Neural cell (in vitro differentiated cells): ENCODE data around the gene FGD5. TPM values are rescaled to one million over a fixed set of nuclear protein-coding genes. Genes with fewer than 3 reads are reported as not detected.

Source experiments
- H2AFZ ChIP-seq: fragments of 200-600, 300-800 bp; sonication (generic), shearing (Covaris generic); 2 replicates; pipeline ENCODE4 v1.6.0; 2014; ENCODE audit warnings: low read depth, mild to moderate bottlenecking, antibody characterized with exemption, low read length, moderate library complexity
- H3F3A ChIP-seq: fragments of 200-600 bp; shearing (Covaris generic); 2 replicates; pipeline ENCODE4 v1.6.1; 2016; ENCODE audit warnings: mild to moderate bottlenecking, moderate library complexity, mixed read lengths, antibody characterized with exemption, low read length; ENCODE audit not compliant: insufficient read depth, poor library complexity, severe bottlenecking
- H3K27ac ChIP-seq: fragments of 200-600, 300-800 bp; sonication (generic), shearing (Covaris generic); 2 replicates; pipeline ENCODE4 v1.5.1; 2014; ENCODE audit warnings: mild to moderate bottlenecking, low read length, moderate library complexity
- H3K27me3 ChIP-seq: fragments of 300-800, 200-600 bp; sonication (generic), shearing (Covaris generic); 2 replicates; pipeline ENCODE4 v1.6.0; 2014; ENCODE audit warnings: mild to moderate bottlenecking, low read depth, low read length, moderate library complexity; ENCODE audit not compliant: insufficient read depth
- H3K36me3 ChIP-seq: fragments of 300-800, 200-600 bp; sonication (generic), shearing (Covaris generic); 2 replicates; pipeline ENCODE4 v1.5.1; 2014; ENCODE audit warnings: mild to moderate bottlenecking, antibody characterized with exemption, low read length, moderate library complexity; ENCODE audit not compliant: insufficient read depth
- H3K4me2 ChIP-seq: fragments of 300-800, 200-600 bp; sonication (generic), shearing (Covaris generic); 2 replicates; pipeline ENCODE4 v1.6.0; 2014; ENCODE audit warnings: mild to moderate bottlenecking, low read length
- H3K4me3 ChIP-seq: fragments of 300-800, 200-600 bp; sonication (generic), shearing (Covaris generic); 2 replicates; pipeline ENCODE4 v1.5.1; 2014; ENCODE audit warnings: mild to moderate bottlenecking, low read length, moderate library complexity
- H3K79me2 ChIP-seq: fragments of 200-600 bp; shearing (Covaris generic); replicated peaks from 2 replicates; pipeline ENCODE4 v1.6.0; 2014; ENCODE audit warnings: mild to moderate bottlenecking, low read length, moderate library complexity; ENCODE audit not compliant: insufficient read depth
- H3K9ac ChIP-seq: fragments of 300-800, 200-600 bp; sonication (generic), shearing (Covaris generic); 2 replicates; pipeline ENCODE4 v1.6.1; 2016; ENCODE audit warnings: mild to moderate bottlenecking, low read length, mixed read lengths
- H3K9me2 ChIP-seq: fragments of 200-600 bp; shearing (Covaris generic); 2 replicates; pipeline ENCODE4 v1.6.1; 2016; ENCODE audit warnings: mild to moderate bottlenecking, low read length, mixed read lengths; ENCODE audit not compliant: insufficient read depth
- H3K9me3 ChIP-seq: fragments of 200-600, 300-800 bp; sonication (generic), shearing (Covaris generic); 2 replicates; pipeline ENCODE4 v1.6.1; 2016; ENCODE audit warnings: mild to moderate bottlenecking, mixed run types, low read length, moderate library complexity, mixed read lengths
- H4K20me1 ChIP-seq: fragments of 200-600 bp; shearing (Covaris generic); 2 replicates; pipeline ENCODE4 v1.6.1; 2016; ENCODE audit warnings: mild to moderate bottlenecking, mixed run types; ENCODE audit not compliant: insufficient read depth
- EP300 ChIP-seq: fragments of 450-650 bp; conservative IDR thresholded peaks from 2 replicates; pipeline ENCODE4 v1.6.1; 2014; ENCODE audit warnings: antibody characterized with exemption, mild to moderate bottlenecking, moderate library complexity; ENCODE audit not compliant: poor library complexity, severe bottlenecking
- EZH2 ChIP-seq: fragments of 200-600, 300-800 bp; shearing (Covaris generic), sonication (generic); IDR thresholded peaks from 2 replicates; pipeline ENCODE4 v1.6.1; 2014; ENCODE audit warnings: antibody characterized with exemption, low read length, borderline replicate concordance, mild to moderate bottlenecking; ENCODE audit not compliant: insufficient read depth, poor library complexity, severe bottlenecking
- MXI1 ChIP-seq: fragments of 450-650 bp; conservative IDR thresholded peaks from 2 replicates; pipeline ENCODE4 v1.6.1; 2014; ENCODE audit warnings: antibody characterized with exemption, mild to moderate bottlenecking; ENCODE audit not compliant: poor library complexity, severe bottlenecking
- POLR2AphosphoS5 ChIP-seq: IDR thresholded peaks from 2 replicates; pipeline ENCODE4 v1.6.1; 2012
- RAD21 ChIP-seq: fragments of 450-650 bp; conservative IDR thresholded peaks from 2 replicates; pipeline ENCODE4 v1.6.1; 2014; ENCODE audit warnings: antibody characterized with exemption, mild to moderate bottlenecking, moderate library complexity
- SMC3 ChIP-seq: fragments of 450-650 bp; conservative IDR thresholded peaks from 2 replicates; pipeline ENCODE4 v1.6.1; 2014; ENCODE audit warnings: antibody characterized with exemption, mild to moderate bottlenecking, moderate library complexity; ENCODE audit not compliant: poor library complexity
- TAF1 ChIP-seq: IDR thresholded peaks from 2 replicates; pipeline ENCODE4 v1.6.1; 2012; ENCODE audit warnings: low read depth
- polyA plus RNA-seq: library from polyadenylated mRNA; depleted of rRNA; stranded (reverse); fragments of >200 nt; gene quantifications from 2 replicates; pipeline ENCODE4 v1.2.3, GENCODE V29; 2014
- TF ChIP-seq, protein P1 (sequence below): IDR thresholded peaks from 2 replicates; pipeline ENCODE4 v1.6.1; 2012; ENCODE audit warnings: borderline replicate concordance
- TF ChIP-seq, protein P2 (sequence below): fragments of 450-650 bp; IDR thresholded peaks from 2 replicates; pipeline ENCODE4 v1.5.1; 2014; ENCODE audit warnings: antibody characterized with exemption, mild to moderate bottlenecking, moderate library complexity; ENCODE audit not compliant: poor library complexity, severe bottlenecking

Gene FGD5
- polyA plus RNA-seq, 1 donor from 2014 or later: not detected

DNA sequence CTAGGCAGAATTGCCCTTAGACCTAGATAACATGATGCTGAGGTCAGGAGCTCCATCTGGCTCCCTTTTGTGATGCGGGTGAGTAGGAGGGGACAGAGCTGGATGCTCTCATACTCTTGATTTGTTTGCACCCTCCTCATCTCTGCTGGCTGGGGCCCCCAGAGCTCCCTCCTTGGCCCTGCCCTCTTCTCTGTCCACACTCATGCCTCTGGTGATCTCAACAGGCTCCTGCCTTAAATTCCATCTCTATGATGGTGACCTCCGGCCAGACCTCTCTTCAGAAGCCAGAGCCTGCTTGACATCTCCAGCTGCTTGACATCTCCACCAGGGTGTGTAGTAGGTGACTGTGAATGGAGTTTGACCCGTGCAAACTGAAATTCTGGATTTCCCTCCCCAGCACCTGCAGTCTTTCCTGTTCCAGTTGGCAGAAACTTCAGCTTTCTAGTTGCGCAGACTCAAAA, 4.3 kb upstream of the FGD5 start:
- no peaks in the 10 kb centered on the region for H3K36me3 ChIP-seq
- no peaks in the 10 kb centered on the region for H3K79me2 ChIP-seq
- no peaks in the 10 kb centered on the region for H3K9me2 ChIP-seq
- no peaks in the 10 kb centered on the region for H4K20me1 ChIP-seq
- H3K4me3 ChIP-seq: no peak overlapping the region
- no peaks in the 10 kb centered on the region for H3K9me3 ChIP-seq
- H3K27ac ChIP-seq: no peak overlapping the region
- no peak overlapping the region for H3K9ac ChIP-seq
- no peak overlapping the region for H3K4me2 ChIP-seq
- peaks cover 44% of the 10 kb centered on the region for H3K27me3 ChIP-seq
- H3F3A ChIP-seq: no peaks in the 10 kb centered on the region
- TF ChIP-seq MXI1: no peak
- TF ChIP-seq POLR2AphosphoS5: no peak
- TF ChIP-seq SMC3: no peak
- no peak for TF ChIP-seq TAF1
- no peak for TF ChIP-seq RAD21
- TF ChIP-seq EP300: no peak
- no peak for TF ChIP-seq EZH2
- TF ChIP-seq, protein P1, sequence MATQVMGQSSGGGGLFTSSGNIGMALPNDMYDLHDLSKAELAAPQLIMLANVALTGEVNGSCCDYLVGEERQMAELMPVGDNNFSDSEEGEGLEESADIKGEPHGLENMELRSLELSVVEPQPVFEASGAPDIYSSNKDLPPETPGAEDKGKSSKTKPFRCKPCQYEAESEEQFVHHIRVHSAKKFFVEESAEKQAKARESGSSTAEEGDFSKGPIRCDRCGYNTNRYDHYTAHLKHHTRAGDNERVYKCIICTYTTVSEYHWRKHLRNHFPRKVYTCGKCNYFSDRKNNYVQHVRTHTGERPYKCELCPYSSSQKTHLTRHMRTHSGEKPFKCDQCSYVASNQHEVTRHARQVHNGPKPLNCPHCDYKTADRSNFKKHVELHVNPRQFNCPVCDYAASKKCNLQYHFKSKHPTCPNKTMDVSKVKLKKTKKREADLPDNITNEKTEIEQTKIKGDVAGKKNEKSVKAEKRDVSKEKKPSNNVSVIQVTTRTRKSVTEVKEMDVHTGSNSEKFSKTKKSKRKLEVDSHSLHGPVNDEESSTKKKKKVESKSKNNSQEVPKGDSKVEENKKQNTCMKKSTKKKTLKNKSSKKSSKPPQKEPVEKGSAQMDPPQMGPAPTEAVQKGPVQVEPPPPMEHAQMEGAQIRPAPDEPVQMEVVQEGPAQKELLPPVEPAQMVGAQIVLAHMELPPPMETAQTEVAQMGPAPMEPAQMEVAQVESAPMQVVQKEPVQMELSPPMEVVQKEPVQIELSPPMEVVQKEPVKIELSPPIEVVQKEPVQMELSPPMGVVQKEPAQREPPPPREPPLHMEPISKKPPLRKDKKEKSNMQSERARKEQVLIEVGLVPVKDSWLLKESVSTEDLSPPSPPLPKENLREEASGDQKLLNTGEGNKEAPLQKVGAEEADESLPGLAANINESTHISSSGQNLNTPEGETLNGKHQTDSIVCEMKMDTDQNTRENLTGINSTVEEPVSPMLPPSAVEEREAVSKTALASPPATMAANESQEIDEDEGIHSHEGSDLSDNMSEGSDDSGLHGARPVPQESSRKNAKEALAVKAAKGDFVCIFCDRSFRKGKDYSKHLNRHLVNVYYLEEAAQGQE: no peak
- TF ChIP-seq, protein P2, sequence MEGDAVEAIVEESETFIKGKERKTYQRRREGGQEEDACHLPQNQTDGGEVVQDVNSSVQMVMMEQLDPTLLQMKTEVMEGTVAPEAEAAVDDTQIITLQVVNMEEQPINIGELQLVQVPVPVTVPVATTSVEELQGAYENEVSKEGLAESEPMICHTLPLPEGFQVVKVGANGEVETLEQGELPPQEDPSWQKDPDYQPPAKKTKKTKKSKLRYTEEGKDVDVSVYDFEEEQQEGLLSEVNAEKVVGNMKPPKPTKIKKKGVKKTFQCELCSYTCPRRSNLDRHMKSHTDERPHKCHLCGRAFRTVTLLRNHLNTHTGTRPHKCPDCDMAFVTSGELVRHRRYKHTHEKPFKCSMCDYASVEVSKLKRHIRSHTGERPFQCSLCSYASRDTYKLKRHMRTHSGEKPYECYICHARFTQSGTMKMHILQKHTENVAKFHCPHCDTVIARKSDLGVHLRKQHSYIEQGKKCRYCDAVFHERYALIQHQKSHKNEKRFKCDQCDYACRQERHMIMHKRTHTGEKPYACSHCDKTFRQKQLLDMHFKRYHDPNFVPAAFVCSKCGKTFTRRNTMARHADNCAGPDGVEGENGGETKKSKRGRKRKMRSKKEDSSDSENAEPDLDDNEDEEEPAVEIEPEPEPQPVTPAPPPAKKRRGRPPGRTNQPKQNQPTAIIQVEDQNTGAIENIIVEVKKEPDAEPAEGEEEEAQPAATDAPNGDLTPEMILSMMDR: no peak
- H2AFZ ChIP-seq: no peak overlapping the region

DNA sequence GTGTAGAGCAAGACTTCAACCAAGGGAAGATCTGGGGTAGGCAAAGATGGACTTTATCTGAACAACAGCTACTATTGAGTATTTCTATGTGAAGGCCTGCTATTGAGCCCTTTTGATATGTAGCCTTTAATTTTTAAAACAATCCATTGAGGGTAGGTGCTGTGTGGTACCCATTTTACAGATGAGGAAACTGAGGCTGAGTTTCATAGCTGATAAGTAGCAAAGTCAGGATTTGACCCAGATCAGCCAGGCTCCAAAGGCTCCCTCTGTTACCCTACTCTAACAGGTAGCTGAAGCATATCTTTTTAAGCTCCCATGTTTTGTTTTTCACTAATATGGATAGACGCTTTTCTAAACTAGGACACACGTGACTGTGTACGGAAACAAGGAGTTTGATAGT, 2.4 kb upstream of the FGD5 start:
- no peak overlapping the region for H2AFZ ChIP-seq

More for the DNA sequence above, 2.4 kb upstream of the FGD5 start:
- Histone ChIP-seq H3K36me3 (no peaks in the 10 kb centered on the region), H3K79me2 (no peaks in the 10 kb centered on the region), H3K27ac (no peak overlapping the region), H3F3A (no peaks in the 10 kb centered on the region), H3K4me2 (no peak overlapping the region), H3K27me3 (peaks cover 27% of the 10 kb centered on the region), H4K20me1 (no peaks in the 10 kb centered on the region), H3K9me2 (no peaks in the 10 kb centered on the region), H3K9ac (no peak overlapping the region), H3K4me3 (no peak overlapping the region), H3K9me3 (no peaks in the 10 kb centered on the region)
- TF ChIP-seq POLR2AphosphoS5 (no peak), TAF1 (no peak), EZH2 (no peak), EP300 (no peak), MXI1 (no peak), SMC3 (no peak), RAD21 (no peak)
- TF ChIP-seq, protein P2: no peak
- TF ChIP-seq, protein P1: no peak
